Activated CD4-positive, alpha-beta T cell treated with anti-CD3 and anti-CD28 coated beads, Interleukin-2, Interleukin-6, amounts not matched to agents 100 ng/mL and 50 ng/mL, durations not matched to agents 16 hours and 8 hours (primary cell): ENCODE measurements around the gene C9orf152.
"Not testable (repeated sequence)": the region's sequence is repeated elsewhere in the genome, so short reads cannot be mapped to it uniquely, and the experiment has no call there.

Source experiments
- DNase-seq: peaks from one replicate; pipeline ENCODE4 v3.0.0-alpha.2; 2020

The C9orf152 gene

GRCh38 chr9:110214090-110214489, 6.1 kb upstream of the C9orf152 start:
- DNase-seq, result no peak

- no peak for DNase-seq
These were observed 5.6 kb upstream of the C9orf152 start for GRCh38 chr9:110213413-110214044.

- no peak for DNase-seq
These were observed 803 bp downstream of the C9orf152 start for GRCh38 chr9:110207071-110207641.

- no peak for DNase-seq
These were observed 1.6 kb downstream of the C9orf152 start for GRCh38 chr9:110206389-110206788.

GRCh38 chr9:110205612-110206011, 2.3 kb downstream of the C9orf152 start:
- DNase-seq, result not testable (repeated sequence)

- DNase-seq, result no peak
These were observed 5.7 kb downstream of the C9orf152 start for GRCh38 chr9:110202232-110202631.

- no peak for DNase-seq
These were observed 8.3 kb downstream of the C9orf152 start for GRCh38 chr9:110199643-110200042.

GRCh38 chr9:110198357-110198756, 9.6 kb downstream of the C9orf152 start:
- DNase-seq, result no peak

- no peak for DNase-seq
These were observed 10.4 kb downstream of the C9orf152 start for GRCh38 chr9:110197330-110198187.

- not testable (repeated sequence) for DNase-seq
These were observed 11.9 kb downstream of the C9orf152 start for GRCh38 chr9:110196084-110196499.

GRCh38 chr9:110192531-110193261, 15.3 kb downstream of the C9orf152 start:
- DNase-seq, result no peak

- DNase-seq, result no peak
These were observed 16.3 kb downstream of the C9orf152 start for GRCh38 chr9:110191615-110192014.

- DNase-seq, result no peak
These were observed 18.2 kb downstream of the C9orf152 start for GRCh38 chr9:110189559-110190320.

- DNase-seq, result no peak
These were observed 19.0 kb downstream of the C9orf152 start for GRCh38 chr9:110188991-110189390.

GRCh38 chr9:110188101-110188500, 19.9 kb downstream of the C9orf152 start:
- DNase-seq, result no peak

- no peak for DNase-seq
These were observed 20.8 kb downstream of the C9orf152 start for GRCh38 chr9:110187126-110187525.

GRCh38 chr9:110186254-110186653, 21.7 kb downstream of the C9orf152 start:
- DNase-seq, result no peak

GRCh38 chr9:110185806-110186205, 22.2 kb downstream of the C9orf152 start:
- DNase-seq, result no peak

GRCh38 chr9:110183208-110184145, 24.5 kb downstream of the C9orf152 start:
- DNase-seq, result peak; percentile 76

GRCh38 chr9:110180511-110181434, 27.2 kb downstream of the C9orf152 start:
- DNase-seq, result no peak
